Vagina (tissue), 2 donors: ENCODE results near the gene EIF2AK3.

Source experiments
- POLR2AphosphoS5 ChIP-seq, 2 donors: sonication (generic); formaldehyde crosslinking; IDR thresholded peaks; one replicate each; pipeline ENCODE4 v1.9.0; 2017; ENCODE audit warnings: antibody characterized with exemption in 2 of 2, mild to moderate bottlenecking in 2 of 2, low read depth in 1 of 2; ENCODE audit not compliant: insufficient read depth in 1 of 2
- TF ChIP-seq, protein P1 (sequence below), 3 experiments: fragments of 450-650 bp in 2 of 3; fragments of 200-600 bp in 1 of 3; sonication (generic) in 1 of 3; IDR thresholded peaks; one replicate each; pipeline ENCODE4 v1.5.1; 2017 to 2019; ENCODE audit warnings: antibody characterized with exemption in 3 of 3, mild to moderate bottlenecking in 2 of 3, moderate library complexity in 2 of 3

DNA sequence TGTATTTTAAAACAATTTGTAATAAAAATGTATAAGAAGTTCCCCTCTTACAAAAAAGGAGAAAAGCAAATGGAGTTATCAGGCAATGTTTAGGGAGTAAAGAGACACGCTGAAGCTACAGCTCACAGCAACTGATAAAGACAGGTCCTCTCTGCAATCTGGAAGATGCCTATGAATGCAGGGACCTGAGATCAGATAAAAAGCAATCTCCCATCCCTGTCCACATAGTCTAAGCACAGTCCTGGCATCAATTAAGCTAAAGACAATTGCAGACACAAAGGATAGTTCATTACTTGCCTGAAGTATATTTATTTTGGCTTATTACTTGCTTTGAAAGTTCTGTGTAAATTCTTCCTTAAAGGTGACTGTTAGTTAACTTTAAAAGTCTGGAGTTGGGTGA lies 5.0 kb downstream of the EIF2AK3 start:
- TF ChIP-seq, protein P1, sequence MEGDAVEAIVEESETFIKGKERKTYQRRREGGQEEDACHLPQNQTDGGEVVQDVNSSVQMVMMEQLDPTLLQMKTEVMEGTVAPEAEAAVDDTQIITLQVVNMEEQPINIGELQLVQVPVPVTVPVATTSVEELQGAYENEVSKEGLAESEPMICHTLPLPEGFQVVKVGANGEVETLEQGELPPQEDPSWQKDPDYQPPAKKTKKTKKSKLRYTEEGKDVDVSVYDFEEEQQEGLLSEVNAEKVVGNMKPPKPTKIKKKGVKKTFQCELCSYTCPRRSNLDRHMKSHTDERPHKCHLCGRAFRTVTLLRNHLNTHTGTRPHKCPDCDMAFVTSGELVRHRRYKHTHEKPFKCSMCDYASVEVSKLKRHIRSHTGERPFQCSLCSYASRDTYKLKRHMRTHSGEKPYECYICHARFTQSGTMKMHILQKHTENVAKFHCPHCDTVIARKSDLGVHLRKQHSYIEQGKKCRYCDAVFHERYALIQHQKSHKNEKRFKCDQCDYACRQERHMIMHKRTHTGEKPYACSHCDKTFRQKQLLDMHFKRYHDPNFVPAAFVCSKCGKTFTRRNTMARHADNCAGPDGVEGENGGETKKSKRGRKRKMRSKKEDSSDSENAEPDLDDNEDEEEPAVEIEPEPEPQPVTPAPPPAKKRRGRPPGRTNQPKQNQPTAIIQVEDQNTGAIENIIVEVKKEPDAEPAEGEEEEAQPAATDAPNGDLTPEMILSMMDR (IDR thresholded peaks at IDR 0.05): no peak
- TF ChIP-seq POLR2AphosphoS5 (IDR thresholded peaks at IDR 0.05; ENCODE audit: insufficient read depth in 1 of 2, low read depth in 1 of 2): no peak
